Activated CD4-positive, alpha-beta T cell treated with anti-CD3 and anti-CD28 coated beads for 24 hours (primary cell): Measurements from ENCODE around the gene MLYCD.

ENCODE experiments used
- DNase-seq, 2 donors: peaks; one replicate each; pipeline ENCODE4 v3.0.0-alpha.2; 2020; ENCODE audit warnings: low read depth in 2 of 2

The MLYCD gene

GRCh38 chr16:83970430-83970815, 71.5 kb downstream of the MLYCD start:
- DNase-seq, result no peak

- no peak for DNase-seq
These were observed 72.5 kb downstream of the MLYCD start for GRCh38 chr16:83971165-83972130.

- no peak for DNase-seq
These were observed 73.5 kb downstream of the MLYCD start for GRCh38 chr16:83972256-83973008.

- no peak for DNase-seq
These were observed 74.2 kb downstream of the MLYCD start for GRCh38 chr16:83973077-83973476.

- no peak for DNase-seq
These were observed 74.9 kb downstream of the MLYCD start for GRCh38 chr16:83973581-83974385.

GRCh38 chr16:83974475-83974874, 75.6 kb downstream of the MLYCD start:
- no peak for DNase-seq

- DNase-seq, result no peak
These were observed 76.8 kb downstream of the MLYCD start for GRCh38 chr16:83975590-83976260.
